Endothelial cell of umbilical vein (primary cell): Measurements from ENCODE around the gene DENND2A. TPM values are rescaled to one million over a fixed set of nuclear protein-coding genes. Genes with fewer than 3 reads are reported as not detected.

ENCODE experiments used
- BruUV-seq: library from RNA; stranded (reverse); fragments of 400-500 nt; replicated peaks from 2 replicates; lab custom pipeline; 2021; lab: Mats Ljungman, UMichigan
- CTCF ChIA-PET: fragments of 300-600, 350-600 bp; sonication (Branson Sonifier 250); formaldehyde crosslinking; loops from one replicate; lab custom pipeline; 2021; ENCODE audit warnings: antibody characterized with exemption, inconsistent platforms; lab: Charles Lee
- POLR2A ChIA-PET: fragments of 300-600, 350-600 bp; sonication (Branson Sonifier 250); formaldehyde crosslinking; loops from one replicate; lab custom pipeline; 2021; ENCODE audit warnings: antibody characterized with exemption, inconsistent platforms; lab: Charles Lee
- DNase-seq: peaks from one replicate; pipeline ENCODE4 v3.0.0-alpha.2; 2011; ENCODE audit warnings: low read depth, low spot score
- FAIRE-seq: peaks from 2 replicates; lab custom pipeline; 2011; peaks lifted over from hg19 to GRCh38; lab: Jason Lieb, UNC
- H2AFZ ChIP-seq: 2 replicates; pipeline ENCODE4 v1.6.0; 2012; ENCODE audit warnings: low read depth, low read length, control low read depth, inconsistent platforms
- H3K27ac ChIP-seq: 2 replicates; pipeline ENCODE4 v1.5.1; 2011; ENCODE audit warnings: low read depth, mild to moderate bottlenecking, control low read depth, low read length, moderate library complexity; ENCODE audit not compliant: insufficient read depth
- H3K27me3 ChIP-seq, 2 experiments: 2 replicates each; pipeline versions ENCODE4 v1.6.0 to v1.6.1; 2011; ENCODE audit warnings: low read length in 2 of 2, mixed read lengths in 1 of 2; ENCODE audit not compliant: control insufficient read depth in 2 of 2, insufficient read depth in 2 of 2
- H3K36me3 ChIP-seq, 2 experiments: 2 replicates in 1 of 2; 3 replicates in 1 of 2; pipeline ENCODE4 v1.5.1; 2011; ENCODE audit warnings: low read length in 2 of 2, mild to moderate bottlenecking in 1 of 2, moderate library complexity in 1 of 2; ENCODE audit not compliant: control insufficient read depth in 2 of 2, insufficient read depth in 2 of 2; ENCODE audit errors: extremely low read depth in 1 of 2
- H3K4me1 ChIP-seq: 3 replicates; pipeline ENCODE4 v1.5.1; 2011; ENCODE audit warnings: mild to moderate bottlenecking, low read length; ENCODE audit not compliant: control insufficient read depth, insufficient read depth; ENCODE audit errors: extremely low read depth
- H3K4me2 ChIP-seq: 2 replicates; pipeline ENCODE4 v1.6.1; 2011; ENCODE audit warnings: low read length, control low read depth, mixed read lengths; ENCODE audit not compliant: insufficient read depth
- H3K4me3 ChIP-seq, 3 experiments: fragments of 200-600 bp in 1 of 3; sonication (generic), shearing (Covaris generic) in 1 of 3; replicated peaks in 1 of 3; 2 replicates each; pipeline ENCODE4 v1.5.1; 2011 to 2016; ENCODE audit warnings: control low read depth in 3 of 3, low read length in 3 of 3, mild to moderate bottlenecking in 2 of 3, inconsistent platforms in 1 of 3, low read depth in 1 of 3, moderate library complexity in 1 of 3; ENCODE audit not compliant: insufficient read depth in 1 of 3
- H3K79me2 ChIP-seq: 2 replicates; pipeline ENCODE4 v1.6.0; 2012; ENCODE audit warnings: low read length, inconsistent platforms; ENCODE audit not compliant: control insufficient read depth, insufficient read depth
- H3K9ac ChIP-seq: replicated peaks from 2 replicates; pipeline ENCODE3; 2011; ENCODE audit warnings: low read length, control low read depth; ENCODE audit not compliant: insufficient read depth; ENCODE audit errors: extremely low read depth
- H3K9me1 ChIP-seq: replicated peaks from 3 replicates; pipeline ENCODE4 v1.6.0; 2011; ENCODE audit warnings: mild to moderate bottlenecking, low read length; ENCODE audit not compliant: control insufficient read depth, insufficient read depth; ENCODE audit errors: extremely low read depth
- H3K9me3 ChIP-seq: replicated peaks from 2 replicates; pipeline ENCODE4 v1.5.1; 2012; ENCODE audit warnings: low read length, inconsistent platforms; ENCODE audit not compliant: control insufficient read depth, insufficient read depth
- H4K20me1 ChIP-seq: replicated peaks from 2 replicates; pipeline ENCODE3; 2011; ENCODE audit warnings: mild to moderate bottlenecking, low read length; ENCODE audit not compliant: control insufficient read depth, insufficient read depth; ENCODE audit errors: extremely low read depth
- CTCF ChIP-seq, 2 donors: IDR thresholded peaks; 1 replicate in 1 of 2; 2 replicates in 1 of 2; pipeline ENCODE4 v1.5.1; 2011; ENCODE audit warnings: low read length in 2 of 2, mild to moderate bottlenecking in 2 of 2, moderate library complexity in 2 of 2, control low read depth in 1 of 2, inconsistent platforms in 1 of 2, low read depth in 1 of 2; ENCODE audit not compliant: insufficient read depth in 1 of 2; ENCODE audit errors: extremely low read depth in 1 of 2
- EZH2 ChIP-seq: IDR thresholded peaks from 2 replicates; pipeline ENCODE4 v1.6.1; 2012; ENCODE audit warnings: borderline replicate concordance, low read depth, mild to moderate bottlenecking, moderate library complexity, low read length, inconsistent platforms; ENCODE audit not compliant: severe bottlenecking
- FOS ChIP-seq: IDR thresholded peaks from 2 replicates; pipeline ENCODE4 v1.6.1; 2011; ENCODE audit warnings: mild to moderate bottlenecking, low read length, moderate library complexity, borderline replicate concordance; ENCODE audit not compliant: insufficient read depth
- GATA2 ChIP-seq: IDR thresholded peaks from 2 replicates; pipeline ENCODE4 v1.7.0; 2011; ENCODE audit warnings: low read depth, mild to moderate bottlenecking, moderate library complexity, mixed read lengths, low read length; ENCODE audit not compliant: insufficient read length, insufficient read depth
- JUN ChIP-seq: IDR thresholded peaks from 2 replicates; pipeline ENCODE4 v1.6.1; 2011; ENCODE audit warnings: borderline replicate concordance, low read depth; ENCODE audit not compliant: insufficient read length, insufficient read depth
- MAX ChIP-seq: IDR thresholded peaks from 2 replicates; pipeline ENCODE4 v1.6.1; 2011; ENCODE audit not compliant: insufficient read depth, insufficient read length
- MYC ChIP-seq: IDR thresholded peaks from one replicate; pipeline ENCODE4 v1.6.1; 2011; ENCODE audit warnings: mild to moderate bottlenecking, low read depth, low read length
- POLR2A ChIP-seq: IDR thresholded peaks from 2 replicates; pipeline ENCODE4 v1.6.1; 2012; ENCODE audit warnings: low read depth, mild to moderate bottlenecking, control low read depth, low read length
- POLR2AphosphoS5 ChIP-seq: IDR thresholded peaks from 2 replicates; pipeline ENCODE4 v1.6.1; 2012; ENCODE audit warnings: low read depth, mild to moderate bottlenecking, control low read depth, low read length, moderate library complexity; ENCODE audit not compliant: insufficient read depth
- dilution Hi-C: fragments of 300-500 bp; cut with MboI; formaldehyde crosslinking; loops from one replicate; pipeline ENCODE4 v1.15.0; 2019; ENCODE audit warnings: low sequenced_read_pairs; ENCODE audit not compliant: extremely low pct_ligation_motif_present
- intact Hi-C: fragments of 100-400 bp; cut with micrococcal nuclease; formaldehyde crosslinking; loops from one replicate; pipeline ENCODE4 v1.10.0; 2022
- polyA plus RNA-seq, 4 experiments: library from polyadenylated mRNA; depleted of rRNA in 3 of 4; stranded (reverse) in 3 of 4; unstranded in 1 of 4; fragments of >200 nt; gene quantifications; 2 replicates each; pipeline versions ENCODE4 v1.2.1 to v1.2.3, GENCODE V29; 2011 to 2012; ENCODE audit warnings: missing spikeins in 1 of 4
- total RNA-seq: library from RNA; stranded (reverse); gene quantifications from 2 replicates; pipeline ENCODE4 v1.2.3, GENCODE V29; 2021

The DENND2A gene
- total and polyA plus RNA-seq, 2 donors (not counting 3 experiments of a cell fraction or from before 2014, with no cell fraction given) = 0.33 TPM; not detected in 1

- H3K9ac ChIP-seq = no peak overlapping the region
- CTCF ChIA-PET = interaction anchor here (1.9 kb wide), 1 partner anchor 113 kb away, joined by 6 read pairs; no protein-coding TSS in a partner anchor
- FAIRE-seq = no peak
Observed at GRCh38 chr7:140631021-140631420, 9.6 kb downstream of the DENND2A start.

More at GRCh38 chr7:140631021-140631420, 9.6 kb downstream of the DENND2A start:
- intact Hi-C loops (no loop called here), dilution Hi-C loops (no loop called here)
- no peaks in the 10 kb centered on the region for H3K9me3 ChIP-seq
- H3K4me3 ChIP-seq = no peak overlapping the region
- no peaks in the 10 kb centered on the region for H3K4me1 ChIP-seq
- H3K79me2 ChIP-seq = no peaks in the 10 kb centered on the region
- no TSS peak for BruUV-seq
- H3K36me3 ChIP-seq = no peaks in the 10 kb centered on the region
- no peak for DNase-seq
- TF ChIP-seq MYC = no peak
- TF ChIP-seq GATA2 = no peak
- TF ChIP-seq MAX = no peak
- no peak for TF ChIP-seq FOS
- TF ChIP-seq POLR2AphosphoS5 = no peak
- no peak for TF ChIP-seq EZH2
- TF ChIP-seq POLR2A = no peak
- no peak for TF ChIP-seq CTCF (IDR thresholded peaks at IDR 0.05; ENCODE audit: extremely low read depth in 1 of 2, insufficient read depth in 1 of 2, low read depth in 1 of 2, low read length in 2 of 2)
- no peak for TF ChIP-seq JUN
- peaks cover 0 to 3% of the 10 kb centered on the region in 2 experiments for H3K27me3 ChIP-seq
- no peaks in the 10 kb centered on the region for H4K20me1 ChIP-seq
- H3K27ac ChIP-seq = no peak overlapping the region
- POLR2A ChIA-PET = no interaction called here
- no peaks in the 10 kb centered on the region for H3K9me1 ChIP-seq
- no peak overlapping the region for H3K4me2 ChIP-seq
- H2AFZ ChIP-seq = no peak overlapping the region
